ENCODE measurements around the gene PRKAG1. TPM values are rescaled to one million over a fixed set of nuclear protein-coding genes. Genes with fewer than 3 reads are reported as not detected.

Gene PRKAG1
- 72.2 and 74.6 TPM in 2 replicates for total RNA-seq

DNA sequence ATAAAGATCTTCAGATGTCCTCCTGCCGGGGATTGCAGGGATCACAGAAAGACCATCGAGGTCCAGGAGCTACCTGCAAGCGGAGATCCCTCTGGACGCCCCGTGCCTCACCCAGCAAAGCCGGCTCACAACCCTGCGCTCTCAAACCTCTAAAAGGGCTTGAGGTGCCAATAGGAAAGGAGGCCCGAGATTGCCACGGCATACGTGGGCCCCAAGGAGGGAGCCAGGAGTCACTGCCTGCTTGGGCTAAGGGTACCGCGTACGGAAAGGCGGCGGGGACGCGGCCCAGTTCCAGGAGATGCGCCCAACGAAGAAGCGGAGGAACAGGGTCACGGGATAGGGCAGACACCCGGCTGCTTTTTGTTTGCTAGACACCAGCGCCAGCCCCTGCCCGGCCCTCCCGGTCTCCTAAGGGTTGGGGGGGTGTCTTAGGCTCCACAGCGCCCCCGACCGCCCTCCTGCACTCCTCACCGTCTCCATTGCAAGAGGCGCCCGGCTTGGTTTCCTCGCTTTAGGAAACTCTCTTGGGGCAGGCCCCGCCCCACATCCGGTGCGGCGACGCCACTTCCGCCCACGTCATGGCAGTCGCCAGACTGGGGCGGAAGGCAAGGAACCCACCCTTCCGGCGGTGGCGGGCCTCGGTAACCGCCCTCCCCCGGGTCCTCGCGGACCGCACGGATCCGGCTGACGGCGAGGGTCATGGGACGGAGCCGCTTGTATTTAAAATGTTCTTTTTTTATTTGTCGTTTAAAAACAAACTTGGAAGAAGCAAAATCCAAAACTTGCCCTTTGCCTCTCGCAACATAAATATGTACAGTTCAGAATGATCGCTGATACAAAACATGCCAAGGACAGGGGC lies at the start of gene PRKAG1:
Gene PRKAG1 (minus strand): TSS at position 516 of the 859 bp plus-strand sequence. CDS start 36 bp downstream, at position 480.

DNA sequence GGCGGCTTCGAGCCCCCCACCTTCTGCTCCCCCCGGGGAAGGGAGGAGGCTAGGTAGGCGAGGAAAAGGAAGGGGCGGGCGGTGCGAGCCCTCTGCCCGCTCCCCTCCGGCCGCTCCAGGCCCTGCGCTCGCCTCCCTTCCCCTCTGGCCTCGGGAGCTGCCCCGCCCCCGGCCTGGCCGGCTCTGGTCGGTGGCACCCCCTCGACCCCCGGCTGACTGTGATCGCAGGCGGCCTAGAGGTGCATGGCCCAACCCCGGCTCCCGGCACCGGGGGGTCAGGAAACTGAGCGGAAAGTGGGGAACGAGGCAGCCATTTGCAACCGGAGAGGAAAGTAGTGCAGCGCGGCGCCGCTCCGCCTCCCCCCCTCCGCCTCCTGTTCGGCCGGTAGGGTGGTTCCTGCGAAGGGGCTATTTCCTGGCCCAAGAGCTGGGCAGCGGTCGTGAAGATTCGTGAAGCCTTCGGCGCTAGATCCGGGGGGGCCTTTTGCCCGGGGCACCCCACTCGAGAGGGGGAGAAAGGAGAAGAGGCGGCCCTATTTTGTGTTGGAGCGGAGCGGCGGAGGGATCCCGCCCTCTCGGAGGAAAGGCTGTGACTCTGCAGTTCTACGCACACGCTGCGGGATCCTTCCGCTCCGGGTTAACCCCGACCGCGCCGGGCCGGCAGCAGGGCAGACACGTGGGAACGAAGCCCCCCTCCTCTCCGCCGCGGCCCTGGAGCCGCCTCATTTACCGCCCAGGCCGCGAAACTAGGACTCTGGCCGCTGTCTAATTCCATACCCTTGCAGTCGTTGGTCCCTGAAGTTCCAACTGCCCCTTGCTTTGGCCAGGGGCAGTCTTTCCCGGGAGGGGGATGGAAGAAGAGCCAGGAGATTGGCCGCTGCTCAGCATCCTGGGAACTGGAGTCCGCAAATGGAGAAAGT lies 41.9 kb upstream of the PRKAG1 start, which contains the start of gene KMT2D:
Gene KMT2D (minus strand): TSS at position 558 of the 920 bp plus-strand sequence. CDS start 5,470 bp downstream, outside the sequence.

GRCh38 chr12:48999371-49000131 lies 19.0 kb downstream of the PRKAG1 start, which contains the start of gene DDN:
TSS of gene DDN (minus strand) at chr12:48999375. CDS start at chr12:48999287, 88 bp downstream.

GRCh38 chr12:48978291-48978740 lies 40.3 kb downstream of the PRKAG1 start, which contains the start of gene WNT1:
TSS of gene WNT1 (plus strand) at chr12:48978322. CDS start at chr12:48978651, 329 bp downstream.

DNA sequence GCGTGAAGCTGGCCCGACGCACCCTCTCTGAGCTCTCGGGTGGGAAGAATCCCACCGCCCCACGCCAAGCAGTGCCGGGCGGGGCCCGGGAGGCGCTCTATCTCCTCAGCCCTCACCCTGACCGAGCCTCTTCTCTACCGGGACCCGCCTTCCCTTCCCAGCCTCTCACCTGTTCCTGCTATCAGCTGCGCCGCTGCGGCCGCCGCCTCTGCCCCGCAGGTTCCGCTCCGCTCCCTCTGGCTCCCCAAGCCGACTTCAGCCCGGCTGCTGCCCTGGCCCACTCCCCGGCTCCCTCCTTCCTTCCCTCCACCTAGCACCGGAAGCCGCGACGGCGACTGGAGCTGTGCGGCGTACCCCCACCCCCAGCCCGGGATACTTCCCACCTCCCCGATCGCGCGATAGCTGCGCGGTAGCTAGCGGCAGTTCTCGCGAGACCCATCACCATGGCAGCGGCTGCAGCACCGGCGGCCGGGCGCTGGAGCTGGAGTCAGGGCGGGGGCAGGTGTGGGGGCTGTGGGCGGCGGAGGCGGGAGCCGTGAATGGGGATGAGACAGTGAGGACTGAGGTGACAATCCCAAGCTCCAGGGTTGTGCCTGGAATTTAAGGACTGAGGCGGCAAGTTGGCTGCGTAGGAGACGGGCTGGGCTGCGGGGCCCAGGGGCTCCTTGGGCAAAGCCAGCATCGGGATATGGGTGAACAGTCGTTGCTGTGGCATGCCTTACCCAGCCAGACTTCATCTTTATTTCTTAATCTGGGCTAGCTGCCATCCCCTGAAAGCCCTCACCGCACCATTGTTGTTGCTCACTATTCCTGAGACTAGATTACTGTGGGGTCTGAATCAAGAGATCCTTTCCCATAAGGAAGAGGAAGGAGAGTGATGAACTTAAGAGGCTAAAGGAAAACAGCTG lies 61.2 kb downstream of the PRKAG1 start, which contains the start of gene ARF3:
Gene ARF3 (minus strand): TSS at position 347 of the 908 bp plus-strand sequence. CDS start 16,392 bp downstream, outside the sequence.

Small RNA genes within 50 kb of the gene (small RNA-seq; reads per million reads assigned to genes)
- not detected for gene RNU6-940P

Other genes starting within 250 kb of the PRKAG1 start
- 21.3 and 32.6 TPM in 2 replicates for gene ADCY6, start 229.7 kb downstream of the PRKAG1 start, total RNA-seq
- 22.0 and 23.9 TPM in 2 replicates for gene CACNB3, start 200.3 kb downstream of the PRKAG1 start, total RNA-seq
- 56.7 and 80.9 TPM in 2 replicates for gene DDX23, start 166.6 kb downstream of the PRKAG1 start, total RNA-seq
- not detected in 2 replicates for gene RND1, start 152.9 kb downstream of the PRKAG1 start, total RNA-seq
- 34.1 and 47.1 TPM in 2 replicates for gene FKBP11, start 93.3 kb downstream of the PRKAG1 start, total RNA-seq
- 19.6 and 45.4 TPM in 2 replicates for gene ARF3, start 61.3 kb downstream of the PRKAG1 start, total RNA-seq
- gene WNT10B, start 47.0 kb downstream of the PRKAG1 start, total RNA-seq: 0.22 and 0.39 TPM in 2 replicates
- 0.11 TPM in 1 of 2 replicates, not detected in the other for gene WNT1, start 40.5 kb downstream of the PRKAG1 start, total RNA-seq
- gene DDN, start 19.4 kb downstream of the PRKAG1 start, total RNA-seq: under 0.01 and 0.22 TPM in 2 replicates
- 32.1 and 41.2 TPM in 2 replicates for gene KMT2D, start 42.0 kb upstream of the PRKAG1 start, total RNA-seq
- gene RHEBL1, start 51.2 kb upstream of the PRKAG1 start, total RNA-seq: not detected in 2 replicates
- gene DHH, start 76.0 kb upstream of the PRKAG1 start, total RNA-seq: under 0.01 TPM in 1 of 2 replicates, not detected in the other
- 41.3 and 81.3 TPM in 2 replicates for gene LMBR1L, start 92.1 kb upstream of the PRKAG1 start, total RNA-seq
- gene TUBA1B, start 112.6 kb upstream of the PRKAG1 start, total RNA-seq: 451 and 3,354 TPM in 2 replicates
- 180 and 234 TPM in 2 replicates for gene TUBA1A, start 170.3 kb upstream of the PRKAG1 start, total RNA-seq
- gene TUBA1C, start 246.3 kb upstream of the PRKAG1 start, total RNA-seq: 221 and 908 TPM in 2 replicates

All from placental epithelial cell (primary cell).